Measurements from ENCODE around the gene ABAT. TPM values are rescaled to one million over a fixed set of nuclear protein-coding genes. Genes with fewer than 3 reads are reported as not detected.

ABAT gene
- 1 to 10 TPM in 1 of 6 experiments, under 1 TPM in 5; 0.51 to 1.3 (median 0.59) TPM for total RNA-seq (2021; fragmentation: NEBNext Ultra II Directional; extraction: Animal tissue kit (Norgen Biotek cat#: 25700))
- long read RNA-seq = 0 reads

GRCh38 chr16:8674413-8675022 is at the start of gene ABAT:
Gene ABAT, plus strand, starts transcription at chr16:8674617. Its CDS starts 61,123 bp downstream, at chr16:8735740.
- Mint-ChIP-seq H3K4me3 (peak within 1 kb of the TSS; percentile 57), H3K36me3 (ENCODE audit: low read depth) (no peaks in the 10 kb centered on the region), H3K27ac (no peak within 1 kb of the TSS), H3K4me1 (ENCODE audit: low read depth) (peaks cover 29% of the 10 kb centered on the region), H3K27me3 (ENCODE audit: insufficient read depth) (peaks cover 12% of the 10 kb centered on the region), H3K9me3 (no peaks in the 10 kb centered on the region)
- peak; percentile 54 for DNase-seq
- no peak for TF ChIP-seq CTCF (IDR thresholded peaks at IDR 0.05)

DNA sequence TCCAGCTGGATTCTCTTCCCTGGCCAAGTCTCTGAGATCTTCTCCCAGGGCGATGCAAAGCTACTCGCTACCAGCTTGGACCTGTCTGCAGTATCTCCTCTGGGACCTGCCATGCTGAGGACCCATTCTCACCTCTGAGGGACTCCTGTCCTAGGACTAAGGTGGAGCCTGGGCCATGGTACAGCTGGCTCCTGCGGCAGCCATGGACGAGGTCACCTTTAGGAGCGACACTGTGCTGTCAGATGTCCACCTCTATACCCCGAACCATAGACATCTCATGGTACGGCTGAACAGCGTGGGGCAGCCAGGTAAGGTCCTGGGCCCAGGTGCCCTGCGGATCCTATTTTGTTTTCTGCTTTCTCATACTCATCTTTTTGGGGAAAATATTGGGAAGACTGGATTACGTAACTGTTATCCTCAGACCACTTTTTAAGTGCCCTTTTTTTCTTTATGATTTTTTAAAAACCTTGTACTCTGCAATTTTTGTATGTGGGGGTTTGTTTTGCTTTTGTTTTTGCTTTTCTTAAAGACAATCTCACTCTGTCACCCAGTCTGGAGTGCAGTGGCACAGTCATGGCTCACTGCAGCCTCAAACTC is 48.8 kb upstream of the ABAT start:
- peaks cover 22% of the 10 kb centered on the region for H3K4me1 Mint-ChIP-seq (ENCODE audit: low read depth)
- no peaks in the 10 kb centered on the region for H3K9me3 Mint-ChIP-seq
- no peaks in the 10 kb centered on the region; the same call in 1 of the 2 replicates for H3K27me3 Mint-ChIP-seq (ENCODE audit: insufficient read depth)
- no peak for DNase-seq
- peaks cover 25% of the 10 kb centered on the region for H3K36me3 Mint-ChIP-seq (ENCODE audit: low read depth)
- TF ChIP-seq CTCF (IDR thresholded peaks at IDR 0.05) = no peak
- H3K27ac Mint-ChIP-seq = no peak overlapping the region
- H3K4me3 Mint-ChIP-seq = no peak overlapping the region

- no peak for DNase-seq
These were observed 47.5 kb upstream of the ABAT start for GRCh38 chr16:8626946-8627345.

GRCh38 chr16:8627456-8627855 is 47.0 kb upstream of the ABAT start:
- Mint-ChIP-seq H3K4me1 (ENCODE audit: low read depth) (peaks cover 11% of the 10 kb centered on the region), H3K4me3 (no peak overlapping the region), H3K27me3 (ENCODE audit: insufficient read depth) (no peaks in the 10 kb centered on the region), H3K36me3 (ENCODE audit: low read depth) (peaks cover 26% of the 10 kb centered on the region), H3K27ac (no peak overlapping the region; the same call in 1 of the 2 replicates), H3K9me3 (no peaks in the 10 kb centered on the region)
- DNase-seq = no peak
- no peak for TF ChIP-seq CTCF (IDR thresholded peaks at IDR 0.05)

More at GRCh38 chr16:8626946-8627345, 47.5 kb upstream of the ABAT start:
- H3K4me3 Mint-ChIP-seq = no peak overlapping the region
- H3K27ac Mint-ChIP-seq = no peak overlapping the region; the same call in 1 of the 2 replicates
- no peaks in the 10 kb centered on the region for H3K9me3 Mint-ChIP-seq
- peaks cover 16% of the 10 kb centered on the region for H3K4me1 Mint-ChIP-seq (ENCODE audit: low read depth)
- TF ChIP-seq CTCF (IDR thresholded peaks at IDR 0.05) = no peak
- peaks cover 25% of the 10 kb centered on the region for H3K36me3 Mint-ChIP-seq (ENCODE audit: low read depth)
- H3K27me3 Mint-ChIP-seq (ENCODE audit: insufficient read depth) = no peaks in the 10 kb centered on the region

DNA sequence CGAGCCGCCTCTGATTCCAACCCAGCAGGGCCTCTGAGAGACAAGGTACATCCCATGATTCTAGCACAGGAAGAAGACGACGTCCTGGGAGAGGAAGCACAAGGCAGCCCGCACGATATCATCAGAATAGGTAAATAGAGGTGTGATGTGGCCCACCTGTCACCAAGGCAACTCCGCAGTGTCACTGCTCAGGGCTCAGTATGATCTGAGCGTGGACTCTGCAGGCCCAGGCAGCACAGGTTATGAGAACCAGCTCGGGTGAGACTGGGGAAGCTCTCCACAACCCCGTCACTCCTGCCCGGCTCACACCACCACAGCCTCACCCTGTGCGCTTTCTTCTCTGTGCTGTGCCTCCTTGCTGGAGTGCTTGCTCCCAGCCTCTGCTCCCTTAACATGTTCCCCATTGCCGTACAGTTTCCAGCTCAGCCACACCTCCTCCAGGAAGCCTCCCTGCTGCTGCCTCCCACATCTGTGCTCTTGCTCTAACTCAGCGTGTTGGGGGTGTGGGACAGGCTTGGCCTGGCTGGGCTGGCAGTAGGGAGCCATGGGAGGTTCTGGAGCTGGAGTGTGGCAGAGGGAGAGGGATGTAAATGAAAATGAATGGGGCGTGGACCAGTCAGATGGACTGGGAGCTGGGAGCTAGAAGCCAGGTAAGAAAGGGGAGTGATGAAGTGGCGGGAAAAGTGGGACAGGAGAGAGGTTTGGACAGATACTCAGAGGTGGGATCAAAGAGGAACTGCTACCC is 45.3 kb upstream of the ABAT start:
- no peak for DNase-seq
- no peak for TF ChIP-seq CTCF (IDR thresholded peaks at IDR 0.05)
- no peak overlapping the region for H3K4me3 Mint-ChIP-seq
- H3K9me3 Mint-ChIP-seq = no peaks in the 10 kb centered on the region
- H3K27ac Mint-ChIP-seq = no peak overlapping the region
- no peaks in the 10 kb centered on the region for H3K27me3 Mint-ChIP-seq (ENCODE audit: insufficient read depth)
- H3K4me1 Mint-ChIP-seq (ENCODE audit: low read depth) = no peaks in the 10 kb centered on the region
- peaks cover 30% of the 10 kb centered on the region for H3K36me3 Mint-ChIP-seq (ENCODE audit: low read depth)
